K562 (cell line): Measurements from ENCODE around the gene TMPRSS9. TPM values are rescaled to one million over a fixed set of nuclear protein-coding genes. Genes with fewer than 3 reads are reported as not detected.

Experiments
- microRNA-seq: library from miRNA; unstranded; fragments of <30 nt; microRNA quantifications from one replicate; pipeline ENCODE4, GENCODE V29; 2018; ENCODE audit warnings: borderline microRNAs expressed
- polyA plus RNA-seq, 8 experiments: library from polyadenylated mRNA; depleted of rRNA in 4 of 8; stranded (reverse) in 5 of 8; unstranded in 3 of 8; fragments of >200 nt; fragmentation: Nextera tagmentation in 2 of 8; fragmentation: Illumina TruSeq in 1 of 8; extraction: Ambion mirVana in 2 of 8; extraction: Trizol in 1 of 8; gene quantifications; 2 replicates each; pipeline versions ENCODE4 v1.2.1 to v1.2.3, GENCODE V29; 2011 to 2014; ENCODE audit warnings: inconsistent platforms in 1 of 8, missing spikeins in 1 of 8
- total RNA-seq, 7 experiments: library from RNA; depleted of rRNA in 6 of 7; stranded (reverse); fragments of >200 nt in 6 of 7; fragmentation: Illumina TruSeq in 2 of 7; extraction: Trizol in 2 of 7; gene quantifications; 2 replicates each; pipeline versions ENCODE4 v1.2.1 to v1.2.3, GENCODE V29; 2011 to 2021; ENCODE audit warnings: low replicate concordance in 1 of 7

Gene TMPRSS9
- total and polyA plus RNA-seq, 9 of the 15 experiments (the other 6 are each of a cell fraction or from before 2014, with no cell fraction given): 0.01 to 0.03 TPM; not detected in 7

Small RNAs within 50 kb of the gene (microRNA-seq; reads per million reads assigned to microRNA genes)
- 0.46 reads per million for gene MIR7108

Other genes with a start within 250 kb of the TMPRSS9 start
Only the 7 nearest of the 13 such genes appear.
- gene JSRP1, start 103.8 kb upstream of the TMPRSS9 start, total RNA-seq (2014; rRNA removed): 0.29 TPM in 1 of 2 replicates, not detected in the other
- gene JSRP1, start 103.8 kb upstream of the TMPRSS9 start, total RNA-seq (2014; rRNA removed; fragmentation: Illumina TruSeq; extraction: Trizol): 0.40 and 0.45 TPM in 2 replicates
- 0.51 and 0.57 TPM in 2 replicates for gene JSRP1, start 103.8 kb upstream of the TMPRSS9 start, total RNA-seq (2015; rRNA removed; fragmentation: Illumina TruSeq; extraction: Trizol)
- 0.58 and 0.78 TPM in 2 replicates for gene JSRP1, start 103.8 kb upstream of the TMPRSS9 start, total RNA-seq (2021)
- not detected in 2 replicates for gene JSRP1, start 103.8 kb upstream of the TMPRSS9 start, polyA plus RNA-seq (2011; rRNA removed)
- gene JSRP1, start 103.8 kb upstream of the TMPRSS9 start, polyA plus RNA-seq (2014; fragmentation: Illumina TruSeq; extraction: Trizol): not detected in 2 replicates
- under 1 TPM in 1 of 2 experiments, not detected in 1; 0.08 TPM for gene JSRP1, start 103.8 kb upstream of the TMPRSS9 start, polyA plus RNA-seq (2014; fragmentation: Nextera tagmentation; extraction: Ambion mirVana)
- 1.2 and 2.1 TPM in 2 replicates for gene JSRP1, start 103.8 kb upstream of the TMPRSS9 start, polyA plus RNA-seq (2014; rRNA removed)
- gene PEAK3, start 78.1 kb upstream of the TMPRSS9 start, total RNA-seq (2014; rRNA removed): 0.16 TPM in 1 of 2 replicates, not detected in the other
- gene PEAK3, start 78.1 kb upstream of the TMPRSS9 start, total RNA-seq (2014; rRNA removed; fragmentation: Illumina TruSeq; extraction: Trizol): not detected in 2 replicates
- not detected in 2 replicates for gene PEAK3, start 78.1 kb upstream of the TMPRSS9 start, total RNA-seq (2015; rRNA removed; fragmentation: Illumina TruSeq; extraction: Trizol)
- gene PEAK3, start 78.1 kb upstream of the TMPRSS9 start, total RNA-seq (2021): 0.13 and 0.40 TPM in 2 replicates
- gene PEAK3, start 78.1 kb upstream of the TMPRSS9 start, polyA plus RNA-seq (2011; rRNA removed): 0.03 TPM in 1 of 2 replicates, not detected in the other
- 0.06 TPM in 1 of 2 replicates, not detected in the other for gene PEAK3, start 78.1 kb upstream of the TMPRSS9 start, polyA plus RNA-seq (2014; fragmentation: Illumina TruSeq; extraction: Trizol)
- not detected for gene PEAK3, start 78.1 kb upstream of the TMPRSS9 start, polyA plus RNA-seq (2014; fragmentation: Nextera tagmentation; extraction: Ambion mirVana)
- gene PEAK3, start 78.1 kb upstream of the TMPRSS9 start, polyA plus RNA-seq (2014; rRNA removed): 0.07 TPM in 1 of 2 replicates, not detected in the other
- 0.05 TPM in 1 of 2 replicates, not detected in the other for gene LINGO3, start 52.1 kb upstream of the TMPRSS9 start, total RNA-seq (2014; rRNA removed)
- gene LINGO3, start 52.1 kb upstream of the TMPRSS9 start, total RNA-seq (2014; rRNA removed; fragmentation: Illumina TruSeq; extraction: Trizol): not detected in 2 replicates
- gene LINGO3, start 52.1 kb upstream of the TMPRSS9 start, total RNA-seq (2015; rRNA removed; fragmentation: Illumina TruSeq; extraction: Trizol): not detected in 2 replicates
- gene LINGO3, start 52.1 kb upstream of the TMPRSS9 start, total RNA-seq (2021): not detected in 2 replicates
- gene LINGO3, start 52.1 kb upstream of the TMPRSS9 start, polyA plus RNA-seq (2011; rRNA removed): 0.03 and 0.07 TPM in 2 replicates
- not detected in 2 replicates for gene LINGO3, start 52.1 kb upstream of the TMPRSS9 start, polyA plus RNA-seq (2014; fragmentation: Illumina TruSeq; extraction: Trizol)
- gene LINGO3, start 52.1 kb upstream of the TMPRSS9 start, polyA plus RNA-seq (2014; fragmentation: Nextera tagmentation; extraction: Ambion mirVana): under 1 TPM in 1 of 2 experiments, not detected in 1; 0.03 TPM
- gene LINGO3, start 52.1 kb upstream of the TMPRSS9 start, polyA plus RNA-seq (2014; rRNA removed): not detected in 2 replicates
- gene LSM7, start 31.7 kb upstream of the TMPRSS9 start, total RNA-seq (2014; rRNA removed): 408 and 578 TPM in 2 replicates
- gene LSM7, start 31.7 kb upstream of the TMPRSS9 start, total RNA-seq (2014; rRNA removed; fragmentation: Illumina TruSeq; extraction: Trizol): 117 and 146 TPM in 2 replicates
- gene LSM7, start 31.7 kb upstream of the TMPRSS9 start, total RNA-seq (2015; rRNA removed; fragmentation: Illumina TruSeq; extraction: Trizol): 261 and 265 TPM in 2 replicates
- gene LSM7, start 31.7 kb upstream of the TMPRSS9 start, total RNA-seq (2021): 284 and 286 TPM in 2 replicates
- gene LSM7, start 31.7 kb upstream of the TMPRSS9 start, polyA plus RNA-seq (2011; rRNA removed): 450 and 480 TPM in 2 replicates
- gene LSM7, start 31.7 kb upstream of the TMPRSS9 start, polyA plus RNA-seq (2014; fragmentation: Illumina TruSeq; extraction: Trizol): 147 and 242 TPM in 2 replicates
- 100 to 1,000 TPM in 1 of 2 experiments, 10 to 100 TPM in 1; 40.5 to 147 TPM for gene LSM7, start 31.7 kb upstream of the TMPRSS9 start, polyA plus RNA-seq (2014; fragmentation: Nextera tagmentation; extraction: Ambion mirVana)
- gene LSM7, start 31.7 kb upstream of the TMPRSS9 start, polyA plus RNA-seq (2014; rRNA removed): 650 and 690 TPM in 2 replicates
- gene SPPL2B, start 31.6 kb upstream of the TMPRSS9 start, total RNA-seq (2014; rRNA removed): 32.0 and 33.9 TPM in 2 replicates
- 2.6 and 4.1 TPM in 2 replicates for gene SPPL2B, start 31.6 kb upstream of the TMPRSS9 start, total RNA-seq (2014; rRNA removed; fragmentation: Illumina TruSeq; extraction: Trizol)
- 15.1 and 16.9 TPM in 2 replicates for gene SPPL2B, start 31.6 kb upstream of the TMPRSS9 start, total RNA-seq (2015; rRNA removed; fragmentation: Illumina TruSeq; extraction: Trizol)
- gene SPPL2B, start 31.6 kb upstream of the TMPRSS9 start, total RNA-seq (2021): 63.6 and 74.0 TPM in 2 replicates
- gene SPPL2B, start 31.6 kb upstream of the TMPRSS9 start, polyA plus RNA-seq (2011; rRNA removed): 24.9 and 30.0 TPM in 2 replicates
- 8.4 and 19.9 TPM in 2 replicates for gene SPPL2B, start 31.6 kb upstream of the TMPRSS9 start, polyA plus RNA-seq (2014; fragmentation: Illumina TruSeq; extraction: Trizol)
- under 1 TPM; 0.20 to 0.29 TPM for gene SPPL2B, start 31.6 kb upstream of the TMPRSS9 start, polyA plus RNA-seq (2014; fragmentation: Nextera tagmentation; extraction: Ambion mirVana)
- 62.9 and 81.2 TPM in 2 replicates for gene SPPL2B, start 31.6 kb upstream of the TMPRSS9 start, polyA plus RNA-seq (2014; rRNA removed)
- gene TIMM13, start 67.3 kb downstream of the TMPRSS9 start, total RNA-seq (2014; rRNA removed): 112 and 140 TPM in 2 replicates
- 13.8 and 18.7 TPM in 2 replicates for gene TIMM13, start 67.3 kb downstream of the TMPRSS9 start, total RNA-seq (2014; rRNA removed; fragmentation: Illumina TruSeq; extraction: Trizol)
- 81.1 and 90.4 TPM in 2 replicates for gene TIMM13, start 67.3 kb downstream of the TMPRSS9 start, total RNA-seq (2015; rRNA removed; fragmentation: Illumina TruSeq; extraction: Trizol)
- 215 and 235 TPM in 2 replicates for gene TIMM13, start 67.3 kb downstream of the TMPRSS9 start, total RNA-seq (2021)
- gene TIMM13, start 67.3 kb downstream of the TMPRSS9 start, polyA plus RNA-seq (2011; rRNA removed): 35.0 and 50.3 TPM in 2 replicates
- 20.3 and 68.0 TPM in 2 replicates for gene TIMM13, start 67.3 kb downstream of the TMPRSS9 start, polyA plus RNA-seq (2014; fragmentation: Illumina TruSeq; extraction: Trizol)
- gene TIMM13, start 67.3 kb downstream of the TMPRSS9 start, polyA plus RNA-seq (2014; fragmentation: Nextera tagmentation; extraction: Ambion mirVana): 10 to 100 TPM; 17.6 to 71.8 TPM
- gene TIMM13, start 67.3 kb downstream of the TMPRSS9 start, polyA plus RNA-seq (2014; rRNA removed): 105 and 132 TPM in 2 replicates
- gene LMNB2, start 96.7 kb downstream of the TMPRSS9 start, total RNA-seq (2014; rRNA removed): 133 and 141 TPM in 2 replicates
- 46.8 and 52.9 TPM in 2 replicates for gene LMNB2, start 96.7 kb downstream of the TMPRSS9 start, total RNA-seq (2014; rRNA removed; fragmentation: Illumina TruSeq; extraction: Trizol)
- gene LMNB2, start 96.7 kb downstream of the TMPRSS9 start, total RNA-seq (2015; rRNA removed; fragmentation: Illumina TruSeq; extraction: Trizol): 105 and 106 TPM in 2 replicates
- gene LMNB2, start 96.7 kb downstream of the TMPRSS9 start, total RNA-seq (2021): 98.3 and 123 TPM in 2 replicates
- 90.3 and 94.7 TPM in 2 replicates for gene LMNB2, start 96.7 kb downstream of the TMPRSS9 start, polyA plus RNA-seq (2011; rRNA removed)
- 117 and 161 TPM in 2 replicates for gene LMNB2, start 96.7 kb downstream of the TMPRSS9 start, polyA plus RNA-seq (2014; fragmentation: Illumina TruSeq; extraction: Trizol)
- under 1 TPM; 0.48 to 0.71 TPM for gene LMNB2, start 96.7 kb downstream of the TMPRSS9 start, polyA plus RNA-seq (2014; fragmentation: Nextera tagmentation; extraction: Ambion mirVana)
- 94.5 and 105 TPM in 2 replicates for gene LMNB2, start 96.7 kb downstream of the TMPRSS9 start, polyA plus RNA-seq (2014; rRNA removed)